Ectodermal cell (in vitro differentiated cells): ENCODE results near the gene VIT.

Source experiments
- H3K27ac ChIP-seq: 2 replicates; pipeline ENCODE4 v1.7.0; 2013; ENCODE audit warnings: mild to moderate bottlenecking, low read depth, low read length; ENCODE audit not compliant: insufficient read depth, poor library complexity, severe bottlenecking
- H3K27me3 ChIP-seq: 2 replicates; pipeline ENCODE4 v1.7.0; 2013; ENCODE audit warnings: mild to moderate bottlenecking, low read length; ENCODE audit not compliant: insufficient read depth, control insufficient read depth, poor library complexity, severe bottlenecking
- H3K36me3 ChIP-seq: one replicate; pipeline ENCODE4 v1.7.0; 2013; ENCODE audit warnings: low read length; ENCODE audit not compliant: control insufficient read depth, insufficient read depth
- H3K4me1 ChIP-seq: one replicate; pipeline ENCODE4 v1.7.0; 2013; ENCODE audit warnings: low read length; ENCODE audit not compliant: control insufficient read depth, insufficient read depth
- H3K4me3 ChIP-seq: 2 replicates; pipeline ENCODE4 v1.7.0; 2013; ENCODE audit warnings: low read depth, low read length, control low read depth; ENCODE audit not compliant: insufficient read depth
- H3K9me3 ChIP-seq: 2 replicates; pipeline ENCODE4 v1.7.0; 2013; ENCODE audit warnings: mild to moderate bottlenecking, low read length, moderate library complexity; ENCODE audit not compliant: control insufficient read depth
- WGBS, 2 experiments: methylation state at CpG; one replicate each; pipeline ENCODE4 v1.1.7; 2013; ENCODE audit warnings: missing lambda C conversion rate in 2 of 2; 5-methylcytosine and 5-hydroxymethylcytosine counted together

VIT gene

DNA sequence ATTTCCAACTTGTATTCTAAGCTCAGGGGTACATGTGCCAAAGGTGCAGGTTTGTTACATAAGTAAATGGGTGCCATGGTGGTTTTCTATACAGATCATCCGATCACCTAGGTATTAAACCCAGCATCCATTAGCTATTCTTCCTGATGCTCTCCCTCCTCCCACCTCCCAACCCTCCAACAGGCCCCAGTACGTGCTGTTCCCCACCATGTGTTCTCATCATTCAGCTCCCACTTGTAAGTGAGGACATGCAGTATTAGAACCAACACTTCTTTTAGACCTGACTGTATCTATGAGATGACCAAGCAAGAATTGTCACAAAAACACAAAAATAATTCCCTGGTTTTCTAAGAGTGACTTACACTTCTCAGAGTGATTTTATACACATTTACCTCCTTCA, 83.0 kb downstream of the VIT start:
- Histone ChIP-seq H3K9me3 (no peaks in the 10 kb centered on the region), H3K36me3 (no peaks in the 10 kb centered on the region), H3K4me3 (no peak overlapping the region), H3K27ac (no peak overlapping the region), H3K27me3 (no peaks in the 10 kb centered on the region), H3K4me1 (no peaks in the 10 kb centered on the region)
- WGBS, 2 experiments = 91 to 96% methylated on average over 2 of the region's 2 CpGs

DNA sequence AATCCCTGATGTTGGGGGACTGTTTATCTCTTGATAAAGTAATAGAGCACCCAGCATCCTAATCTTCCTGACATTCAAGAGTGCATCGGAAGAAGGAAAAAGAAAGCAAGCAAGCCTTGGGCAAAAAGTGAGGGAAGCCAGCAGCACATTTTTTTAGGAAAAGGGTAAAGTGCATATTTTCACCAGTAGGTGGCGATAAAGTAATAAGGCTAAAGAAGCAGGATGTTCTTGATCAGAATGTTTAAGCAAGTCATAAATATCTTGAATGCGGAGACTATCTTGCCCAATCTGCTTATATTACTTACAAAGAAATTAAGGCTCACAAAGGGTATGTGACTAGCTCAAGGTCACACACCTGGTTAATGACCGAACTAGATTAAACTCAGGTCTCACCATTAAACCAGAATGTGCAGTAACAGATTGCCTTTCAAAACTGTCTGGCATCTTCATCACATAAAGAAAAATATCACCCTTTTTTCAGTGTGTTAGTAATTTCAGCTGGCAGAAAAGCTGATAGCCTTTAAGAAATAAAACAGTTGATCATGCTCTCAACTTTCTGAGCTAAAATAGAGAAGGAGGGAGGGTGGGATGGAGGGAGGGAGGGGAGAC, 83.8 kb downstream of the VIT start:
- Histone ChIP-seq H3K27me3 (no peaks in the 10 kb centered on the region), H3K9me3 (no peaks in the 10 kb centered on the region), H3K4me1 (no peaks in the 10 kb centered on the region), H3K27ac (no peak overlapping the region), H3K4me3 (no peak overlapping the region), H3K36me3 (no peaks in the 10 kb centered on the region)
- WGBS, 2 experiments = 26 to 33% methylated on average over 4 of the region's 4 CpGs

DNA sequence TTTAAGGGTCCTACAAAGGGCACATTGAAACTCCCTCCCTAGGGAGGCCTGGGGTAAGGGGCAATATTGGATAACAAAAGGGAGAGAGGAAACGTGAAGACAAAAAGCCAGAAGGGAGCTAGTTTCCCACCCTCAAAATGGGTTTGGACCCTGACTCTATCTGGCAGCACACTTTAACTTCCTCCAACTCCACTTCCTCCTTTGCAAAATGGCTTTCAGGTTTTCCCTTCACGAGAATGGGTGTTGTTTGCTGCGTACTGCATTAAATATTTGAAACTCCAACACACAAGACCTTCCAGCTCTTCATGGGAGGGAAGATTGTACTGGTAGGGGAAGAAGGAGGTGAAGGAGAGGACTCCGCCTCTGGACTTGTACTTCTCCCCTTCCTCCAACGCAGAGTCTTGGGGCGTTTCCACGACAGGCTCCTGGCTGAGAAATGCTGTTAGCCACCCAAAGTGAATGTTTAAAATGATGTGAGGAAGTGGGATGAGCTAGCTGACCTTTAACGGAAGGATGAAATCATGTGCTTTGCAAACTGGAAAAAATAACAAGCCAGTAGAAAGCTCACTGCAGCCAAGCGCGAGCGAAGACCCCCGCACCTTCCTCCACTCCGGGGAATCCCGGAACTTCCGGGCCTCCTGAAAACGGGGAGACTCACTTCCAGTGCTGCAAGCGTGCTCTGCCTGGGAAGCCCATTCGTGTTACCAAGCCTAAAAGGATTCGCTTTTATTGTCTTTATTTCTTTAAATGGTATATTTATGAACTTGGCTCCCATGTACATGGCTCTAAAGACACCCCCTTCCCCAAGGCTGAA, 85.6 kb downstream of the VIT start:
- Histone ChIP-seq H3K36me3 (no peaks in the 10 kb centered on the region), H3K9me3 (no peaks in the 10 kb centered on the region), H3K27ac (no peak overlapping the region), H3K4me1 (no peaks in the 10 kb centered on the region), H3K4me3 (no peak overlapping the region), H3K27me3 (no peaks in the 10 kb centered on the region)
- 83 to 88% methylated on average over 16 to 18 of the region's 19 CpGs for WGBS, 2 experiments

DNA sequence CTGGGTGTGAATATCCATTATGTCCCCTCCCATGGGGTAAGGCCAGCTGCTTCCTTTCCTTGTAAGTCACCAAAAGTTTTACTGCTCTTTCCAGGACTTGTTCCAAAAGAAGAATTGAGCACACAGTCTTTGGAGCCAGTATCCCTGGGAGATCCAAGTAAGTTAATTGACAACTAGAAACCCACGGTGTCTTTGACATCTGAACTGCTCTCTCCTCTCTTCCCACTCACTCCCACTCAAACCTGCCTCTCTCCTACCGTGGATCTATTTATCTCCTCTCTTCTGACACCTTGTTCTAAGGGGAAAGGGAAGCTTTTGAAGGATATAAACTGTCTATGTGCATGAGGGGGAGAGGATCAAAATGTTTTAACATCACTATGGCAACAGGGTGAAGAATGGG, 86.7 kb downstream of the VIT start:
- 52 to 65% methylated on average over 1 to 2 of the region's 2 CpGs for WGBS, 2 experiments
- Histone ChIP-seq H3K4me3 (no peak overlapping the region), H3K4me1 (no peaks in the 10 kb centered on the region), H3K36me3 (no peaks in the 10 kb centered on the region), H3K27me3 (no peaks in the 10 kb centered on the region), H3K9me3 (no peaks in the 10 kb centered on the region), H3K27ac (no peak overlapping the region)

DNA sequence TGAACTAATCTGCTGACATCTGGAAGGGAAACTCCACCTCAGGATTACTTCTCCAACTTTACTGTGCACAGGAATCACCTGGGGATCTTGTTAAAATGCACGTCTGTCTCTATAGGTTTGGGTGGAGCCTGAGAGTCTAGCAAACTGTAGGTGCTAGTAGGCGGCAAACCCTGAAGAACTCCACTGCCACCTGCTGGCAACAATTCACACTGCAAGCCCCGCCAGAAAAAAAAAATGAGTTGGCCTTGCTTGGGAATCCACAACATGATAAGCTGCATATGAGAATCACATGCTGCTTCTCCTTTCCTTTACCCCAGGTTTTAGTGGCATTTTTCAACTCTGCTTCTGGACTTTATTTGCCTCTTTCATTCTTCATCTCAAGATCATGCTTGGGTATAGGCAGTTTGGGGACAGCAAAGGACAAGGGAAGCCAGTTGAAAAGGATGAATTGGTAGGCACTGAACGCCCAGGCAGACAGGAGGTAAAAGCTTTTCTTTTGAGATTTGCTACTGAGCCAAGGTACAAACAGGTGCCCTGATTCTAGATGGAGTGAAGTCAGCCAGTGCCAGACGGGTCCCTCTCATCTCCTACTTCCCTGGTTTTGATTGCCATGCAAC, 88.8 kb downstream of the VIT start:
- no peaks in the 10 kb centered on the region for H3K36me3 ChIP-seq
- H3K27ac ChIP-seq = no peak overlapping the region
- 37 to 38% methylated on average over 5 of the region's 5 CpGs for WGBS, 2 experiments
- H3K4me1 ChIP-seq = no peaks in the 10 kb centered on the region
- no peak overlapping the region for H3K4me3 ChIP-seq
- H3K9me3 ChIP-seq = no peaks in the 10 kb centered on the region
- H3K27me3 ChIP-seq = no peaks in the 10 kb centered on the region

DNA sequence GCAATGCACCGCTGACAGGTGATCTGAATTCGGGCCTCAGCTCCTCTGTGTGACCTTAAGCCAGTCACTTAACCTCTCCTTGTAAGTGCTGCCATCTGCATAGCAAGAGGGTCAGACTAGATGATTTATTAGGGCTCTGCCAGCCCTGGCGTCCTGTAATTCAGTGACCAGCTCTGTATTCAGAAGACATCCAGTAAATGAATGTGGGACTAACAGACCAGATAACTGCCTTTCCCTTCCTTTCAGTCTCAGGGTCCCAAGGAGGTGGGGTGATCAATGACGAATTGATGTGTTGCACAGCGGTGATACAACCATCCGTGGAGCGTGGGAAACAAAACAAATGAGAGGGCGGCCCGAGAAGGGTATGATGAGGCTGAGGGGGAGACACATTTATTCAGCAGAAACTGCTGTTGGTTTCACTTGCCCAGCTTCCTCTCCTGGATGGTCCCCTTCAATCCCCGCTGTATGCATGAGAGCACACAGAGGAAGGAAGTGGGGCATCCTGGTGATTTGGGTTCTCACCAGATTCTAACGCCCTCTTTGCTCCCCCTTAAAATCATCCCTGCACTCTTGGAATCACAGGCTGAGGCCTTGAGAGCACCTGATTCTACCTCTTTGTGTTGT, 92.8 kb downstream of the VIT start:
- no peaks in the 10 kb centered on the region for H3K36me3 ChIP-seq
- H3K27ac ChIP-seq = no peak overlapping the region
- H3K9me3 ChIP-seq = no peaks in the 10 kb centered on the region
- no peaks in the 10 kb centered on the region for H3K4me1 ChIP-seq
- H3K4me3 ChIP-seq = no peak overlapping the region
- WGBS, 2 experiments = 92% methylated on average over 11 of the region's 11 CpGs
- no peaks in the 10 kb centered on the region for H3K27me3 ChIP-seq

DNA sequence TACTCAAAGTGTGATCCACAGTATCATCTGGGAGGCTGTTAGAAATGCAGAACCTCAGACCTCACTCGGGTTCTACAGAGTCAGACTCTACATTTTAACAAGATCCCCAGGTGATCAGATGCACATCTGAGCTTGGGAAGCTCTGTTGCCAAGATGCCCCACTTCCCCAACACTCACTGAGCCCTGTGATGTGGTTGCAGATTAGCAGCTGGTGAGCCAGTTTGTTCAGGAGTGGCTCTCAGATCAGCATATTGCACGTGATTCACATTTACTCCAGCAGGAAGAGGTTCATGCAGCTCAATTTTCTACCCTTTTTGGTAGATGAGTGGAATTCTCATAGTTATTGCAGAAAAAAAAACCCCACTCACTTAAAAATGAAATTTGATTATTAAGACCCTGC, 96.4 kb downstream of the VIT start:
- no peaks in the 10 kb centered on the region for H3K36me3 ChIP-seq
- 92% methylated on average over 1 to 2 of the region's 2 CpGs for WGBS, 2 experiments
- no peak overlapping the region for H3K27ac ChIP-seq
- no peaks in the 10 kb centered on the region for H3K4me1 ChIP-seq
- no peak overlapping the region for H3K4me3 ChIP-seq
- no peaks in the 10 kb centered on the region for H3K9me3 ChIP-seq
- H3K27me3 ChIP-seq = no peaks in the 10 kb centered on the region

DNA sequence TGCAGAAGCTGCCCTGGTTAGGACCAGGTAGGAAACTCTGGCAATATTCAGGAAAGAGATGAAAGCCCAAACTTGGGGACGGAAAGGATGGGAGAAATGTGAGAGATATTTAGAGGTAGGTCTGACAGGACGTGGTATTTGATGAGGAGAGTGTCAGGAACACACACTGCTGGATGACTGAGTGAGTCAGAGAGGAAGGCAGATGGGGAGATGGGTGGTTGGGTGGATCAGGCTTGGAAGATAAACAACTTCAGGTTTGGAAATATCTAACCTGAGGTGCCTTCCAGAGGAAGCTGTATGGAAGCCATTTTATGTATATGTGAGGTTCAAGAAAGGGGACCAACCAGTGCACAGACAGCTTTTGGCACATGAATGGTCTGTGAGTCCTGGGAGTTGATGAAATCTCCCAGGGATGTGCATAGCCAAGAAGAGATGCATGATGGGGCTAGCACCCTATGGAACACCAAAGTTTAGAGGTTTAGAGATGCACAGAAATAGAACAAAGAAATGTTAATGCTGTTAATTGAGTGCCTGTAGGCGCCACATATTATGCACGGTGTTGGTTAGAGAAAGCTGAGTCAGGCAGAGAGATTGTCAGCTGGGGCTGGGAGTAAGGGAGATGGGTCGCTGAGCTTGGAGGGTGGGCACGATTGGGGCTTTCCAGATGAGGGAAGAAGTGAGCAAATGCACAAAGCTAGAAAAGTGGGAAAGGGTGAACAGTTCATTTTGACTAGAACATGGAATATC, 101.0 kb downstream of the VIT start:
- Histone ChIP-seq H3K27ac (no peak overlapping the region), H3K27me3 (no peaks in the 10 kb centered on the region), H3K36me3 (no peaks in the 10 kb centered on the region), H3K4me3 (no peak overlapping the region), H3K4me1 (no peaks in the 10 kb centered on the region), H3K9me3 (no peaks in the 10 kb centered on the region)
- 54 to 61% methylated on average over 6 of the region's 6 CpGs for WGBS, 2 experiments

DNA sequence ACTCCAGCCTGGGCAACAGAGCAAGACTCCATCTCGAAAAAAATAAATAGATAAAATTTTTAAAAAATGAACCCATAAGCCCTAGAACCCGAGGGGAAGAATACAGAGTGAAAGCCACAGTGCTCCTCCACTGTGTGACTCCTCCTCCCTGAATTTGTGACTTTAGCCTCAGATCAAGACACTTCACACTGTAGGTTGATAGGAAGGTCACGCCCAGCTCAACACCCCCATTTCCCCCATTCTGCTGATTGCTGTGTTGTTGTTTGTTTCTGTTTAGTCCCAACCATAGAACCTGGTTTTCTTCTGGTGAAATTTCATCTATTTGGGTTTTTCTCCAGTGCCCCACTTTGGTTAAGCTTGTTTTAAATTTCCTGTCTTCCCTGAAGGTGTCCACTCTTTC, 102.2 kb downstream of the VIT start:
- H3K9me3 ChIP-seq = no peaks in the 10 kb centered on the region
- H3K27me3 ChIP-seq = no peaks in the 10 kb centered on the region
- H3K36me3 ChIP-seq = no peaks in the 10 kb centered on the region
- no peak overlapping the region for H3K27ac ChIP-seq
- no peak overlapping the region for H3K4me3 ChIP-seq
- WGBS, 2 experiments = 87 to 97% methylated on average over 2 to 3 of the region's 3 CpGs
- no peaks in the 10 kb centered on the region for H3K4me1 ChIP-seq
